Muscle of leg (tissue), 11 donors: Measurements from ENCODE around the gene VWA5A. TPM values are rescaled to one million over a fixed set of nuclear protein-coding genes. Genes with fewer than 3 reads are reported as not detected.
A peak's percentile ranks its signal among the peaks of the same experiment; 100 is the strongest.
"Not testable (repeated sequence)": the region's sequence is repeated elsewhere in the genome, so short reads cannot be mapped to it uniquely, and the experiment has no call there.

Experiments used
- DNase-seq: peaks from one replicate; pipeline ENCODE4 v3.0.0; 2013
- H3K27ac ChIP-seq: one replicate; pipeline ENCODE4 v1.5.1; 2013; ENCODE audit warnings: mild to moderate bottlenecking, low read length, control low read depth
- H3K27me3 ChIP-seq: one replicate; pipeline ENCODE4 v1.6.1; 2013; ENCODE audit warnings: low read length; ENCODE audit not compliant: control insufficient read depth, insufficient read depth
- H3K36me3 ChIP-seq: one replicate; pipeline ENCODE4 v1.6.1; 2013; ENCODE audit warnings: low read length; ENCODE audit not compliant: control insufficient read depth, insufficient read depth
- H3K4me1 ChIP-seq: one replicate; pipeline ENCODE4 v1.6.1; 2013; ENCODE audit warnings: low read length; ENCODE audit not compliant: control insufficient read depth, insufficient read depth
- H3K4me3 ChIP-seq: one replicate; pipeline ENCODE4 v1.5.1; 2013; ENCODE audit warnings: low read length, control low read depth
- H3K9me3 ChIP-seq: replicated peaks from 2 replicates; pipeline ENCODE4 v1.6.1; 2013; ENCODE audit warnings: low read depth, low read length; ENCODE audit not compliant: control insufficient read depth
- WGBS: methylation state at CpG from one replicate; pipeline ENCODE4 v1.1.5; 2013; ENCODE audit warnings: missing lambda C conversion rate; ENCODE audit not compliant: insufficient coverage; 5-methylcytosine and 5-hydroxymethylcytosine counted together
- polyA plus RNA-seq, 8 donors: library from polyadenylated mRNA; unstranded; fragments of 120-200 nt; gene quantifications; one replicate each; pipeline versions ENCODE4 v1.2.1 to v1.2.3, GENCODE V29; 2013; ENCODE audit warnings: inconsistent platforms in 1 of 8, low replicate concordance in 1 of 8; ENCODE audit not compliant: insufficient read length in 8 of 8, insufficient read depth in 1 of 8
- total RNA-seq: library from RNA; stranded (reverse); fragments of 120-200 nt; gene quantifications from one replicate; pipeline ENCODE4 v1.2.4, GENCODE V29; 2013

Gene VWA5A
- total and polyA plus RNA-seq, 9 donors = 73.8 to 139 (median 104) TPM

DNA sequence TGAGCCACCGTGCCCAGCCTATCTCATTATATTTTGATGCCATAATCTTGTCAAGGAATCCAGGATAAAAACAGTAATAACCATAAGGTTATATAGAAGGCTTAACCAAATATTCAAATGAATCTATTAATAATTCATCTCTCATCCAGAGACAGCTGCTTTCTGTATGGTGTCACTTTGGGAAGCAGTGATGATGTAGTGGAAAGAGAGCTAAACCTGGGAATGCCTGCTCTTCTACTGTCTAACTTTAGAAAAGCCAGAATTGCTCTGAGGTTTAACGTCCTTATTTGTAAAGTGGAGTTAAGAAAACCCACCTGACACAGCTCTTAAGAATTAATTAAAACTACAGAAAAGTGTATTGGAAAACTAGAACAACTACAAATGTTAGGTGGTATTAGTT lies 38.6 kb downstream of the VWA5A start:
- DNase-seq = peak; percentile 33
- no peaks in the 10 kb centered on the region for H3K27me3 ChIP-seq
- H3K4me1 ChIP-seq = peaks cover 2% of the 10 kb centered on the region
- peak overlapping the region; percentile 52 for H3K27ac ChIP-seq
- H3K9me3 ChIP-seq = no peaks in the 10 kb centered on the region
- no CpG with 5 or more reads among the region's 2 CpGs for WGBS
- H3K36me3 ChIP-seq = no peaks in the 10 kb centered on the region
- H3K4me3 ChIP-seq = no peak overlapping the region

DNA sequence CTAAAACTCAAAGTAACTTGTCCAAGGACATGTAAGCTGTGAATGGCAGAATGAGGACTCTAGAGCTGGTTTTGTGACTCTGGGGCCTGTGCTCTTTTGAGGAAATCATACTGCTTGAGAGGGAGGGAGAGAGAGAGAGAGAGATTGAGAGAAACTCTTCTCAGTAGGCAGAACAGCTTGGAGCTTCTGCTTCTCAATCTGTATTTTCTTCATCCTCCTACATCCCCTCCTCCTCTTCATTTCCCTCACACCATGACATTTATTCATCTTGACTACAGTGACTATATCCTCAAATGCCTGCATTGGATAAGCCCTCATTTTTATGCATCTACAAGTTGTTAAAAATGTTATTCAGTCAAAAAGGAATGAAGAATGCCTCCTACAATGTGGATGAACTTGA lies 44.2 kb downstream of the VWA5A start:
- H3K4me3 ChIP-seq = no peak overlapping the region
- no peak for DNase-seq
- no peak overlapping the region for H3K27ac ChIP-seq
- H3K4me1 ChIP-seq = no peaks in the 10 kb centered on the region
- H3K27me3 ChIP-seq = no peaks in the 10 kb centered on the region
- H3K36me3 ChIP-seq = no peaks in the 10 kb centered on the region
- no peaks in the 10 kb centered on the region for H3K9me3 ChIP-seq

DNA sequence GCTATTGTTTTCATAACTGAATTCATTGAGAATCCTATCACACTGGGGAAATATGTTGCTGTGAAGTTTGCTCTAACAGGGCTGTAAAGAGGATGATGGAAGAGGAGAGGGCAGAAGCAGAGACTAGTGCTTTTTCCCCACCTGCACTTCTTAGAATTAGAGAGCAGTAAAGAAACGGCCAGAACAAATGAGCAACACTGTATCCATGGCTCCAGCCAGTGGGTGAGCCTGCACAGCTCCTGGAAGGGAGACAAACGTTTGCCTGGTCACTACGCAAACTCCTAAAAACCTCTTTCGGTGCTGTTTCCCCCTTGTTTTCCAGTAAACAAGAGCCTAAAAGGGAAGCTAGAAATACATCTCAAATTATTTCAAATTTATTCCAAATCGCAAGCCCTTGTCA lies 45.7 kb downstream of the VWA5A start:
- H3K9me3 ChIP-seq = no peaks in the 10 kb centered on the region
- no peak overlapping the region for H3K27ac ChIP-seq
- 64% methylated on average over 4 of the region's 5 CpGs for WGBS
- no peaks in the 10 kb centered on the region for H3K27me3 ChIP-seq
- H3K36me3 ChIP-seq = no peaks in the 10 kb centered on the region
- DNase-seq = no peak
- no peaks in the 10 kb centered on the region for H3K4me1 ChIP-seq
- H3K4me3 ChIP-seq = no peak overlapping the region

DNA sequence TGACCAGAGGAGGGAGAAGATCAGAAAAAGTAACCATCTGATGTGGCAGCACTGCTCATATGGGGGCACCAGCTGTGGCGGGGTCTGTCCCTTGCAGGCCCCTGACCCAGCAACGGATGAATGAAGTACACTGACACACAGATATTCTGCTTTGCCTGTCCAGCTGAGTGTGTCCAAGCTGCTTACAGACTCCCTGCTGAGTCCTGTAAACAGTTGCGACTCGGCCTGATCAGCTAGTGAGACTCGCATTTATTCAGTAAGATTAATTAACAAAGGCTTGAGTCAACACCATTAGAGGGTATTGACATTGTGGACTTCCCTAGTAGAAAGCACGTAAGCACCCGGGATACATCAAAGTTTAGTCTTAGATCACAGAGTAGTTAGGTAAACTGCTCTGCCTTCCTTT lies 52.6 kb downstream of the VWA5A start:
- DNase-seq = no peak
- no peaks in the 10 kb centered on the region for H3K27me3 ChIP-seq
- no peaks in the 10 kb centered on the region for H3K4me1 ChIP-seq
- no peak overlapping the region for H3K27ac ChIP-seq
- H3K36me3 ChIP-seq = no peaks in the 10 kb centered on the region
- no peak overlapping the region for H3K4me3 ChIP-seq
- H3K9me3 ChIP-seq = no peaks in the 10 kb centered on the region
- 50% methylated on average over 2 of the region's 7 CpGs for WGBS

DNA sequence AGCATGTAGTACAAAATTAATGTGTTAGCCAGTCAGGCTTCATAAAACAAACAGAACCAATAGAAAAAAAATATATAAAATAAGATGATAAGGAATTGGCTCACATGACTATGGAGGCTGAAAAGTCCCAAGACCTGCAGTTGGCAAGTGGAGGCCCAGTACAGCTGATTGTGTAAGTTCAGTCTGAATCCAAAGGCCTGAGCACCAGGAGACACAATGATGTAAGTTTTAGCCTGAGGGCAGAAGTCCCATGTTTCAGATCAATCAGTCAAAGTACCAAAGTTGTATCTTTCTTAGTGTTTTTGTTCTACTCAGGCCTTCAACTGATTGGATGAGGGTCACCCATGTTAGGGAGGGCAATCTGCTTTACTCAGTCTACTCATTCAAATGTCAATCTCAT lies 53.5 kb downstream of the VWA5A start:
- no peaks in the 10 kb centered on the region for H3K9me3 ChIP-seq
- H3K4me1 ChIP-seq = no peaks in the 10 kb centered on the region
- no peaks in the 10 kb centered on the region for H3K36me3 ChIP-seq
- no peak overlapping the region for H3K27ac ChIP-seq
- H3K4me3 ChIP-seq = no peak overlapping the region
- no peaks in the 10 kb centered on the region for H3K27me3 ChIP-seq
- DNase-seq = no peak

DNA sequence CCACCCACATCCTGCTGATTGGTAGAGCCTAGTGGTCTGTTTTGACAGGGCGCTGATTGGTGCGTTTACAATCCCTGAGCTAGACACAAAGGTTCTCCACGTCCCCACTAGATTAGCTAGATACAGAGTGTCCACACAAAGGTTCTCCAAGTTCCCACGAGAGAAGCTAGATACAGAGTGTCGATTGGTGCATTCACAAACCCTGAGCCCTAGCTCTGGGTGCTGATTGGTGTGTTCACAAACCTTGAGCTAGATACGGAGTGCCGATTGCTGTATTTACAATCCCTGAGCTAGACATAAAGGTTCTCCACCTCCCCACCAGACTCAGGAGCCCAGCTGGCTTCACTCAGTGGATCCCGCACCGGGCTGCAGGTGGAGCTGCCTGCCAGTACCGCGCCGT lies 55.1 kb downstream of the VWA5A start:
- H3K4me1 ChIP-seq, H3K36me3 ChIP-seq, H3K27ac ChIP-seq, H3K4me3 ChIP-seq, DNase-seq, H3K27me3 ChIP-seq, H3K9me3 ChIP-seq: not testable (repeated sequence)
- no CpG with 5 or more reads among the region's 12 CpGs for WGBS

DNA sequence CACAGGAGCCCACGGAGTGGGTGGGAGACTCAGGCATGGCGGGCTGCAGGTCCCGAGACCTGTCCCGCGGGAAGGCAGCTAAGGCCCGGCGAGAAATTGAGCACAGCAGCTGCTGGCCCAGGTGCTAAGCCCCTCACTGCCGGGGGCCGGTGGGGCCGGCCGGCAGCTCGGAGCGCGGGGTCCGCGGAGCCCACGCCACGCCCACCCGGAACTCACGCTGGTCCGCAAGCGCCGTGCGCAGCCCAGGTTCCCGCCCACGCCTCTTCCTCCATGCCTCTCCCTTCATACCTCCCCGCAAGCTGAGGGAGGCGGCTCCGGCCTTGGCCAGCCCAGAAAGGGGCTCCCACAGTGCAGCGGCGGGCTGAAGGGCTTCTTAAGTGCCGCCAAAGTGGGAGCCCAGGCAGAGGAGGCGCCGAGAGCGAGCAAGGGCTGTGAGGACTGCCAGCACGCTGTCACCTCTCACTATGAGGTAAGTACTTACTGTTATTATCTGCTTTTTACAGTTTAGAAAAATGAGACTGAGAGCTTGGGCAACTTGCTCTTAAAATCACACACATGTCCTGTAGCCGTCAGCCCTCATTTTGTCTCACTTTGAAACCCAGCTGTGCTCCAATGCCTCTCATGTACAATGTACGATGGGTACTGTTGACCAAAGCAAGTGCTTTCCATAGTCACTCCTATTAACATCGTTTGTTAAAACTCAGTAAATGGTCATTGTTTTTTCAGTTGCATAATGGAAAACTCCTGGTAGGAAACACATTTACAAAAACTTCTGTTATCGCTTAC lies 55.7 kb downstream of the VWA5A start:
- H3K27ac ChIP-seq = no peak overlapping the region
- DNase-seq = no peak
- H3K9me3 ChIP-seq = no peaks in the 10 kb centered on the region
- no peak overlapping the region for H3K4me3 ChIP-seq
- H3K27me3 ChIP-seq = no peaks in the 10 kb centered on the region
- no peaks in the 10 kb centered on the region for H3K4me1 ChIP-seq
- no peaks in the 10 kb centered on the region for H3K36me3 ChIP-seq
- WGBS = 87% methylated on average over 21 of the region's 40 CpGs

DNA sequence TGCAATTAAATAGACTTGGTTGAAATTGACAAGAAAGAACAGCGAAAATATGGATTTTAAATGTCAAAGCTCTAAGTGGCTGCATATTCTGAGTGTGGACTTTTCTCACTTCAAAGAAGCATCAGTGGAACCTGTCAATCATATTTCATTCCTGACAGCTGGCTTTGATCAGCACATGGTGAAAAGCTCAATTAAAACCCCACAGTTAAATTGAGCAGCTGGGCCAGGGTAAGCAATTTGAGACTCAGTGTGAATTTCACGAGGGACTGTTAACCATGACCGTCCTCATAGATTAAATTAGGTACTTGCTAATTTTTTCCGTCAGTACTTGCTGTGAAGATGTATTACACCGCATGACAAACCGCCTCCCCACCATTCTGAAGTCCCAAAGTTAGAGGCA lies 56.9 kb downstream of the VWA5A start:
- DNase-seq = peak; percentile 64
- H3K27me3 ChIP-seq = no peaks in the 10 kb centered on the region
- H3K9me3 ChIP-seq = no peaks in the 10 kb centered on the region
- 63% methylated on average over 2 of the region's 6 CpGs for WGBS
- no peaks in the 10 kb centered on the region for H3K36me3 ChIP-seq
- no peak overlapping the region for H3K27ac ChIP-seq
- no peaks in the 10 kb centered on the region for H3K4me1 ChIP-seq
- H3K4me3 ChIP-seq = no peak overlapping the region

DNA sequence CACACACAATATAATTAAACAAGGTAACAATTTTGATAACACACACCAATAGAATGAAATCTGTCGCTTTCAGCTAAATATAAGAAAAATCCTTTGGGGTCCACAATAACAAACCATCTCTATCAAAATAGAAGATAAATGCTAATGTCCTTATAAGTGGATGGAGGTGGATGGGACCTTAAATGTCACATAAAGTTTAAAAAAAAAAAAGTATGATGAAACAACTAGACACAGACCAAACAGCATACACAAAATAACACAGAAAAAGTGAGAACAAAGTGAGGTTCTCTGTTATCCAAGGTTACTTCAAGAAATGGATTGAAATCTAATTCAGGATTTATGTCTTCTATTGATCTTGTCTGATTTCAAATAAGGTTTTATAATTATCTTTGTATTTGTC lies 57.3 kb downstream of the VWA5A start:
- H3K36me3 ChIP-seq = no peaks in the 10 kb centered on the region
- peak overlapping the region; percentile 33 for H3K27ac ChIP-seq
- no peaks in the 10 kb centered on the region for H3K4me1 ChIP-seq
- H3K4me3 ChIP-seq = no peak overlapping the region
- H3K27me3 ChIP-seq = no peaks in the 10 kb centered on the region
- WGBS = no CpG with 5 or more reads among the region's 1 CpG
- no peak for DNase-seq
- H3K9me3 ChIP-seq = no peaks in the 10 kb centered on the region

DNA sequence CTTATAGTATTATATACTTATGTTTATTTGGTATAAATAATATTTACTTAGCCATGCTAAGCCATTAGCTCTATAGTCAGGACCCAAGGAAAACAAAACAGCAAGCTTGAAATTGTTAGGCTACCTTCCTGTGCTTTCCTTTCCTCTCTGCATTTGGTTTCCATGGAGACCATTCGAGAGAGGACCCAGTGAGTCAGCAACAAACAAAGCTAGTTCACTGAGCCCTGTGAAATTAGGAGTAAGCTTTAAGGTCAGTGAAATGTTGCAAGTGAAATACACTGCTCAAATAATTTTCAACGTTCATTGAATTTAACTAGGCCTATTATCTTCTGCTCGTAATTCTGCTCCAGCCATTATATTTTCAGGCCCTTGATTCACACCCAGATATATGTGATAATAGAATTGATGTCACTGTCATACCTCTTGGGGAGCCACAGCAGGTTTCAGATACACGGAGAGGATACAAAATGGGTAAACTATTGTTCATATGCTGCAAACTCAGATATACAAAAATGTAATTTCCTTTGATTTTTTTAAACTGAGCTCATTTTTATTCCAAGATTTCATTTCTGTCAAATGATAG lies 58.8 kb downstream of the VWA5A start:
- no CpG with 5 or more reads among the region's 4 CpGs for WGBS
- Histone ChIP-seq H3K36me3 (no peaks in the 10 kb centered on the region), H3K27me3 (no peaks in the 10 kb centered on the region), H3K9me3 (no peaks in the 10 kb centered on the region), H3K4me1 (no peaks in the 10 kb centered on the region), H3K4me3 (no peak overlapping the region), H3K27ac (peak overlapping the region; percentile 9)
- DNase-seq = peak; percentile 67
